HFFc6 (cell line): ENCODE measurements around the gene OR2T29. TPM values are rescaled to one million over a fixed set of nuclear protein-coding genes. Genes with fewer than 3 reads are reported as not detected.
"Not testable (repeated sequence)": the region's sequence is repeated elsewhere in the genome, so short reads cannot be mapped to it uniquely, and the experiment has no call there.

Experiments used
- DNase-seq: peaks from one replicate; pipeline ENCODE4 v3.0.0-alpha.2; 2018
- H3K27ac Mint-ChIP-seq: 2 replicates; pipeline ENCODE4 v1.8.0; 2020; ENCODE audit warnings: mild to moderate bottlenecking, mixed read lengths
- H3K27me3 Mint-ChIP-seq: 2 replicates; pipeline ENCODE4 v1.8.0; 2021; ENCODE audit warnings: mild to moderate bottlenecking, moderate library complexity, mixed read lengths; ENCODE audit not compliant: insufficient read depth
- H3K36me3 Mint-ChIP-seq: 2 replicates; pipeline ENCODE4 v1.8.0; 2021; ENCODE audit warnings: low read depth, mixed read lengths
- H3K4me1 Mint-ChIP-seq: 2 replicates; pipeline ENCODE4 v1.8.0; 2020; ENCODE audit warnings: low read depth, mixed read lengths
- H3K4me3 Mint-ChIP-seq: 2 replicates; pipeline ENCODE4 v1.8.0; 2020; ENCODE audit warnings: mild to moderate bottlenecking, moderate library complexity, mixed read lengths
- H3K9me3 Mint-ChIP-seq: 2 replicates; pipeline ENCODE4 v1.8.0; 2020; ENCODE audit warnings: mild to moderate bottlenecking, mixed read lengths
- total RNA-seq, 6 experiments: library from RNA; stranded (reverse); fragmentation: NEBNext Ultra II Directional; extraction: Animal tissue kit (Norgen Biotek cat#: 25700); gene quantifications; 2 replicates in 1 of 6; 3 replicates in 5 of 6; pipeline ENCODE4 v1.2.3, GENCODE V29; 2021
- TF ChIP-seq, protein P1 (sequence below): fragments of 200-600 bp; sonication (generic); IDR thresholded peaks from 2 replicates; pipeline ENCODE4 v1.5.0; 2021; ENCODE audit warnings: antibody characterized with exemption, mild to moderate bottlenecking

OR2T29 gene
- total RNA-seq, 6 experiments from 2014 or later = not detected

DNA sequence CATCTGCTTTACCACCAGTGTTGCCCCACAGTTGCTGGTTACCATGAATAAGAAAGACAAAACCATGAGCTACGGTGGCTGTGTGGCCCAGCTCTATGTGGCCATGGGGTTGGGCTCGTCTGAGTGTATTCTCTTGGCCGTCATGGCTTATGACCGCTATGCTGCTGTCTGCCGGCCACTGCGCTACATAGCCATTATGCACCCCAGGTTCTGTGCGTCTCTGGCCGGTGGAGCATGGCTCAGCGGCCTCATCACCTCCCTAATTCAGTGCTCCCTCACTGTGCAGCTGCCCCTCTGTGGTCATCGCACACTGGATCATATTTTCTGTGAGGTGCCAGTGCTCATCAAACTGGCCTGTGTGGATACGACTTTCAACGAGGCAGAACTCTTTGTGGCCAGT lies 40.7 kb downstream of the OR2T29 start:
- no peak for DNase-seq
- Mint-ChIP-seq H3K4me1 (no peaks in the 10 kb centered on the region), H3K9me3 (peaks cover 50% of the 10 kb centered on the region), H3K27ac (no peak overlapping the region), H3K4me3 (no peak overlapping the region), H3K36me3 (peaks cover 4% of the 10 kb centered on the region; the same call in 1 of the 2 replicates), H3K27me3 (no peaks in the 10 kb centered on the region)
- TF ChIP-seq, protein P1, sequence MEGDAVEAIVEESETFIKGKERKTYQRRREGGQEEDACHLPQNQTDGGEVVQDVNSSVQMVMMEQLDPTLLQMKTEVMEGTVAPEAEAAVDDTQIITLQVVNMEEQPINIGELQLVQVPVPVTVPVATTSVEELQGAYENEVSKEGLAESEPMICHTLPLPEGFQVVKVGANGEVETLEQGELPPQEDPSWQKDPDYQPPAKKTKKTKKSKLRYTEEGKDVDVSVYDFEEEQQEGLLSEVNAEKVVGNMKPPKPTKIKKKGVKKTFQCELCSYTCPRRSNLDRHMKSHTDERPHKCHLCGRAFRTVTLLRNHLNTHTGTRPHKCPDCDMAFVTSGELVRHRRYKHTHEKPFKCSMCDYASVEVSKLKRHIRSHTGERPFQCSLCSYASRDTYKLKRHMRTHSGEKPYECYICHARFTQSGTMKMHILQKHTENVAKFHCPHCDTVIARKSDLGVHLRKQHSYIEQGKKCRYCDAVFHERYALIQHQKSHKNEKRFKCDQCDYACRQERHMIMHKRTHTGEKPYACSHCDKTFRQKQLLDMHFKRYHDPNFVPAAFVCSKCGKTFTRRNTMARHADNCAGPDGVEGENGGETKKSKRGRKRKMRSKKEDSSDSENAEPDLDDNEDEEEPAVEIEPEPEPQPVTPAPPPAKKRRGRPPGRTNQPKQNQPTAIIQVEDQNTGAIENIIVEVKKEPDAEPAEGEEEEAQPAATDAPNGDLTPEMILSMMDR = no peak

DNA sequence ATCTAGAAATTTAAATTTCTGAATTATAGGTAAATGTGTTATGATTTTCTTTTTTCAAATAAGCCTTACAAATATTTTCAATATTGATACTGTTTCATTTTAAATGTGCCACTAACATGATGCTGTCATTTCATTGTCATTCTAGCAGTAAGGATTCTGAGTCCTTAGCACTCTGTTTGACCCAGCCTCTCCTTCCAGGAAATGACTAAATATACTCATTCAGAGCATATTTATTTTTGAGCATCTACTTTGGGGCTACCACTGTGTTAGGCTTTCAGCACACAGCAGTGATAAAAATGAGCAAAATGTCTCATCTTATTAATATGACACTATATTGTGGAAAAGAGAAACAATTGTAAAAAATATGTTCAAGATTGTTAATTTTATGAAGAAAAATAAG lies 52.4 kb downstream of the OR2T29 start:
- DNase-seq, H3K27ac Mint-ChIP-seq, H3K27me3 Mint-ChIP-seq, H3K4me1 Mint-ChIP-seq, H3K36me3 Mint-ChIP-seq, H3K9me3 Mint-ChIP-seq, H3K4me3 Mint-ChIP-seq: not testable (repeated sequence)

DNA sequence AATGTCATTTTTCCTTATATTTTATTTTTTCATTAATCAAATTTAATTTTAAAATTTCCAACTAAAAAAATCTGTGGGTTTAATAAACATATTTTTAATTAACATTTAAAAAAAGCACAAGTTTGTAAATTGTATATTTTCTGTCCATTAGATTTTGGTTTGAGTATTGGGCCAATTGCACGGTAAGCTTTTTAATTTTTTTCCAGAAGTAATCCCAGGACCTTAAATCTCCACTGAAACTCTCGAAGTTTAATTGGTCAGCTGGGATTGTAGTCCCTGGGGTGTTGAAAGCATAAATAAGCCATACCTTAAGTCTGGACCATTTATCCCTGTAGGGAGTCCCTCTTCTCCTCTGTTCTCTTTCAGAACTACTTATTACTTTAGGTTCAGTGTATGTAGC lies 54.8 kb downstream of the OR2T29 start, which contains the start of gene OR2G6:
TSS of gene OR2G6 (plus strand) at position 301 of the 400 bp plus-strand sequence. CDS start 13,574 bp downstream, outside the sequence.
- H3K4me3 Mint-ChIP-seq, DNase-seq, H3K36me3 Mint-ChIP-seq, H3K4me1 Mint-ChIP-seq, H3K9me3 Mint-ChIP-seq, H3K27me3 Mint-ChIP-seq, H3K27ac Mint-ChIP-seq: not testable (repeated sequence)

Other genes starting within 250 kb of the OR2T29 start
- not detected for gene OR2M7, start 238.2 kb downstream of the OR2T29 start, total RNA-seq
- not detected for gene OR14C36, start 214.0 kb downstream of the OR2T29 start, total RNA-seq
- not detected for gene OR2T4, start 201.1 kb downstream of the OR2T29 start, total RNA-seq
- gene OR2T6, start 187.0 kb downstream of the OR2T29 start, total RNA-seq = not detected
- gene OR2T1, start 159.7 kb downstream of the OR2T29 start, total RNA-seq = not detected
- gene OR2T2, start 117.1 kb downstream of the OR2T29 start, total RNA-seq = not detected
- not detected for gene OR2T3, start 89.4 kb downstream of the OR2T29 start, total RNA-seq
- gene OR2T5, start 74.2 kb downstream of the OR2T29 start, total RNA-seq = not detected
- gene OR2G6, start 54.7 kb downstream of the OR2T29 start, total RNA-seq = not detected
- gene OR2T34, start 12.0 kb upstream of the OR2T29 start, total RNA-seq = not detected
- not detected for gene OR2T10, start 34.9 kb upstream of the OR2T29 start, total RNA-seq
- gene OR2T11, start 72.3 kb upstream of the OR2T29 start, total RNA-seq = not detected
- gene OR2T35, start 82.5 kb upstream of the OR2T29 start, total RNA-seq = not detected
- not detected for gene OR2T27, start 92.8 kb upstream of the OR2T29 start, total RNA-seq
- gene OR14I1, start 140.0 kb upstream of the OR2T29 start, total RNA-seq = not detected
- under 1 TPM in 4 of 6 experiments, not detected in 2; 0.14 to 0.58 (median 0.25) TPM for gene LYPD8, start 193.0 kb upstream of the OR2T29 start, total RNA-seq